Measurements from ENCODE around the gene SIRPB2. TPM values are rescaled to one million over a fixed set of nuclear protein-coding genes. Genes with fewer than 3 reads are reported as not detected.

SIRPB2 gene
- total RNA-seq, 1 donor: not detected

- no peak for DNase-seq (ENCODE audit: low read depth)
- H3K4me3 ChIP-seq (ENCODE audit: low read depth, low read length): no peak overlapping the region
- TF ChIP-seq, protein P1, sequence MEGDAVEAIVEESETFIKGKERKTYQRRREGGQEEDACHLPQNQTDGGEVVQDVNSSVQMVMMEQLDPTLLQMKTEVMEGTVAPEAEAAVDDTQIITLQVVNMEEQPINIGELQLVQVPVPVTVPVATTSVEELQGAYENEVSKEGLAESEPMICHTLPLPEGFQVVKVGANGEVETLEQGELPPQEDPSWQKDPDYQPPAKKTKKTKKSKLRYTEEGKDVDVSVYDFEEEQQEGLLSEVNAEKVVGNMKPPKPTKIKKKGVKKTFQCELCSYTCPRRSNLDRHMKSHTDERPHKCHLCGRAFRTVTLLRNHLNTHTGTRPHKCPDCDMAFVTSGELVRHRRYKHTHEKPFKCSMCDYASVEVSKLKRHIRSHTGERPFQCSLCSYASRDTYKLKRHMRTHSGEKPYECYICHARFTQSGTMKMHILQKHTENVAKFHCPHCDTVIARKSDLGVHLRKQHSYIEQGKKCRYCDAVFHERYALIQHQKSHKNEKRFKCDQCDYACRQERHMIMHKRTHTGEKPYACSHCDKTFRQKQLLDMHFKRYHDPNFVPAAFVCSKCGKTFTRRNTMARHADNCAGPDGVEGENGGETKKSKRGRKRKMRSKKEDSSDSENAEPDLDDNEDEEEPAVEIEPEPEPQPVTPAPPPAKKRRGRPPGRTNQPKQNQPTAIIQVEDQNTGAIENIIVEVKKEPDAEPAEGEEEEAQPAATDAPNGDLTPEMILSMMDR (IDR thresholded peaks at IDR 0.05; ENCODE audit: insufficient read depth, low read length): no peak
Measured at GRCh38 chr20:1460275-1460674, 30.9 kb downstream of the SIRPB2 start.

DNA sequence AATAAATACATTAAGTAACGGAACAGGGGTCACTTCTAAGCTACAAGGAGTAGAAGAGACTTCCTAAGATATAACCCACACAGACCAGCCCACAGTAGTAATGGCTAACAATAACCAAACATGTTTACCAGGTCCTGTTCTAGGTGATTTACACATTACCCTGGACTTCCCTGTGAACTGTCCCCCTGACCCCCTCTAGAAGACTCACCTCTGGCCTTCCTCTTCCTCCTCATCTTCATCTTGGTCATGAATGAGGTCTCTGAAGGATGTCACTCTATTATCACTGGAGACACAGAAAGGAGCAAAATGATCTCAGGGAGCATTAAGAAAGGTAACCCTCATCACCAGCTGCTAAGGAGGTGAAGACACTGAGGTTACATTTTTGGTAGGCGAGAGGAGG lies 33.2 kb downstream of the SIRPB2 start:
- H3K4me3 ChIP-seq (ENCODE audit: low read depth, low read length): no peak overlapping the region
- DNase-seq (ENCODE audit: low read depth): no peak
- TF ChIP-seq, protein P1 (IDR thresholded peaks at IDR 0.05; ENCODE audit: insufficient read depth, low read length): no peak

GRCh38 chr20:1456300-1456699 lies 34.9 kb downstream of the SIRPB2 start:
- TF ChIP-seq, protein P1 (IDR thresholded peaks at IDR 0.05; ENCODE audit: insufficient read depth, low read length): no peak
- no peak overlapping the region for H3K4me3 ChIP-seq (ENCODE audit: low read depth, low read length)
- peak; percentile 48 for DNase-seq (ENCODE audit: low read depth)

- no peak overlapping the region for H3K4me3 ChIP-seq (ENCODE audit: low read depth, low read length)
Measured at GRCh38 chr20:1450926-1451491, 40.2 kb downstream of the SIRPB2 start.

DNA sequence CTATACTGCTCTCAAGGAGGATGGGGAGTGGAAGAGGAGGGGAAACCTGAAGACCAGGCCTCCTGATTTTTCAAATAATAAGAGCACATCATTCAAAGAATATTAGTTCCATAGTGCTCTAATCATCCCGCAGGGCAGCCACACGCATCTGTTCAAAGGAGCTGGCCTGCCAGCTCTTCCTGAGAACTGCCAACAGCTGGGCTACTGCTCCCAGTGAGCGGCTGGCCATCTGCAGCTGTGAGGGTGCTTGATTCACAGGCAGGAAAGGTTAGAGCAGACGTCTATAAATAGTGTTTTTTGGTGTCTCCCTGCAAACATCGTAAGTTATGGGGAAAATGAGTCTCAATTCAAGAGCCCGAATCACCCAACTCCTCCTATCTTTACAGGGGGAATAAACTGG lies 41.9 kb downstream of the SIRPB2 start:
- no peak for DNase-seq (ENCODE audit: low read depth)
- no peak overlapping the region for H3K4me3 ChIP-seq (ENCODE audit: low read depth, low read length)
- TF ChIP-seq, protein P1 (IDR thresholded peaks at IDR 0.05; ENCODE audit: insufficient read depth, low read length): no peak

More at GRCh38 chr20:1450926-1451491, 40.2 kb downstream of the SIRPB2 start:
- DNase-seq (ENCODE audit: low read depth): no peak
- TF ChIP-seq, protein P1 (IDR thresholded peaks at IDR 0.05; ENCODE audit: insufficient read depth, low read length): no peak

DNA sequence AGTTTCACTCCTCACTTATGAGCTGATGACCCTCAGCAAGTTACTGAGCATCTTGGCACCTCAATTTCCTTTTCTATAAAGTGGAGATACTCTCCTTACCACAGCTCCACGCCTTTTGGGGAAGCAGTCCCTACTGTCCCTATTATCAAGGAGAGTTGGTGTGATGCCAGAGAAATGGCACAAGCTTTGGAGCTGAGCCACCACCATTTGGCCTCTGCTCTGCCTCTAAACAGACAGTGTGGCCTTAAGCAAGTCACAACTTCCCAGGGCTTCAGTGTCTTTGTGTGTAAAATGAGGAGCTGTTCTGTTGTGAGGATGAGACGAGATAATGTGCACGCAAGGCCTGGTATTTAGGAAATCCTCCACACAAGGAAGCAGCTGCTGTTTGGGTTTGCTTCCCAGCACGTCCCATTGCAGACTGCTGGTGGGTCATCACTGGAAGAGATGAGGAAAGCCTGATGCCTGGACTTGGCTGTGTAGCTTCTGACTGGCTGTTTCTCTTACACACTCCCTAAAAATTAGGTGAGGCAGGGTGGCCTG lies 43.1 kb downstream of the SIRPB2 start:
- TF ChIP-seq, protein P1 (IDR thresholded peaks at IDR 0.05; ENCODE audit: insufficient read depth, low read length): no peak
- DNase-seq (ENCODE audit: low read depth): no peak

GRCh38 chr20:1446536-1446935 lies 44.7 kb downstream of the SIRPB2 start:
- DNase-seq (ENCODE audit: low read depth): no peak
- TF ChIP-seq, protein P1 (IDR thresholded peaks at IDR 0.05; ENCODE audit: insufficient read depth, low read length): no peak

More for the DNA sequence above, 43.1 kb downstream of the SIRPB2 start:
- no peak overlapping the region for H3K4me3 ChIP-seq (ENCODE audit: low read depth, low read length)

More at GRCh38 chr20:1446536-1446935, 44.7 kb downstream of the SIRPB2 start:
- no peak overlapping the region for H3K4me3 ChIP-seq (ENCODE audit: low read depth, low read length)

Data from fibroblast of the aortic adventitia (primary cell).